Measurements from ENCODE around the gene STARD3.
A peak's percentile ranks its signal among the peaks of the same experiment; 100 is the strongest.

Gene STARD3

DNA sequence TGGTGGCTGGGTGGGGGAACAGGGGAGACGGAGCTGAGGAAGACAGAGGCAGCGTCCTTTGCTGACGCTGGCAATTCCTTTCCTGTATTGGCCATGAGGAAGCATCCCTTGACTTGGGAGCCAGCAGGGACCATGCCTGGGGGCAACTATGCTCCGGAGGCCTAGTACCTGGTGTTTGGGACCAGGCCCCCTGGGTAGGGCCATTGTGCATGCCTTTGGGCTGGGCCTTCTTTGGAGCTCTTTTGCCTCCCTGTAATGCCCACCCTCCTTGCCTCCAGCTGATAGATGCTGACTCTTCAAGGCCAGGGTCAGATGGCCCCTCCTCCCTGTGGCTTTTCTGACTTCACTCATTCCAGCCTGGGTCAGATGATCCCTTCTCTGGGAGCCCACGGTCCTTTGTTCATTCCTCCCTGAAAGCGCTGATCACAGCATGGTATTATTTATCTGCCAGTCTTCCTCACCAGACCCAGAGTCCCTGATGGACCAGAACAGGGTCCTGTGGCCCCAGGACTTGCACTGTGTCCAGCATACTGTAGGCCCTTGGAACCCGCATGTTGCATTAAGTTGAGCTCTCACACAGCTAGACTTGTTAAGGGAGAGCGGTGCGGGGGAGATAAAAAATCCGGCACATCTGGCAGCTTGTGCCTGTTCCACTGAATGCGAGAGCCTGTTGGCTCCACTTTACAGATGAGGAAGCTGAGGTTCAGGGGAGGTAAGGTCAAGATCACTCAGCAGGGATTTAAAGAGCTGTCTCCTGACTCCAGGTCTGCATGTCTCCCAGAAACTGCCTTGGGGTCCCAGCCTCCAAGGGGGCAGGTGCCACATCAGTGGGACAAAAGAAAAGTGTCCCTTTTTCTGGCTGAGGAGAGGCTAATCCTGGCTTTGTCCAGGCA lies 2.9 kb downstream of the STARD3 start:
- DNase-seq = no peak

DNA sequence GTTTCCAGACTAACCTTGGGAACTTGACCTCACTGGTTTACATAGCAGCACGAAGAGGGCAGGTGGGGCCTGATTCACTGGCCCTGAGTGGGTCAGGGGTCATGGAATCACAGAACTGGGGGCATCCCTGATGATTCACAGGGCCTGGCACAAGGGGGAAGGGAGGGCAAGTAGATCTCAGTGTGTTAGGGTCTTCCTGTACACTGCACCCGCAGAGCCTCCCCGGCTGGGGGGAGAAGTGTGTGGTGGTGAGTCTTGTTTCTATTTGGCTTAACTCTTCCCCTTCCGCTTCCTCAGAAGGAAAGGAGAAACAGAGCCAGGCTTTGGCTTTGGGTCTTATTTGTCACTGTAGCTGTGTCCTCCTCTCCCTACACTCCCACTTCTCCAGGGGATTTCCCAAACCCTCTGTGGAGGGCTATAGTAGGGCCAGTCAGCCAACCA lies 3.7 kb downstream of the STARD3 start:
- no peak for DNase-seq

DNA sequence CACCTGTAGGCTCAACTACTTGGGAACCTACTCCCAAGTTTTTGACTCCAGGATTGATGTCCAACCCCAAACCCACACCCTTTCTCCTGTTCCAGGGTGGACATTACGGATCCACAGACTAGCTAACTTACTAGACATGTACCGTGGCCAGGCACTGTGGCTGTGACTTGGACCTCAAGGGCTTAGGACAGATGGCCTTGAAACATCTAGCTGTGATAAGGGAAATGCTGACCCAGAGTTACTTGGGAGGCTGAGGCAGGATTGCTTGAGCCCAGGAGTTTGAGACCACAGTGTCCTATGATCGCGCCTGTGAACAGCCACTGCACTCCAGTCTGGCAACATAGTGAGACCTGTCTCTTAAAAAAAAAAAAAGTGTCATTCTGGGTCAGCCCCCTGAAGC lies 4.2 kb downstream of the STARD3 start:
- no peak for DNase-seq

DNA sequence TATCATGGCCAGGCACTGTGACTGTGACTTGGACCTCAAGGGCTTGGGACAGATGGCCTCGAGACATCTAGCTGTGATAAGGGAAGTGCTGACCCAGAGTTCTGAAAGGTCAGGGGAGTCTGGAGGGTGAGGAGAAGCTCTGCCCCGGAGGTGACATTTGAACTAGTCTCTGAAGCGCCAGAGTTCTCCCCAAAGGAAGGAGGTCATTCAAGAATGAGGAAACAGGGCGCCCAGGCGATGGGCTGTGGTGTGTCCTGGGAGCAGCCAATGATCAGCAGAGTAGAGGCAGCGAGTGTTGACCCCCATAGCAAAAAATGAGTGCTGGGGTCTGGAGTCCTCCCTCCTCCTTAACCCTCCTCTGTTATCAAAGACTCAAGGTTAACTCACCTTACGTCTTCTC lies 4.9 kb downstream of the STARD3 start:
- no peak for DNase-seq

DNA sequence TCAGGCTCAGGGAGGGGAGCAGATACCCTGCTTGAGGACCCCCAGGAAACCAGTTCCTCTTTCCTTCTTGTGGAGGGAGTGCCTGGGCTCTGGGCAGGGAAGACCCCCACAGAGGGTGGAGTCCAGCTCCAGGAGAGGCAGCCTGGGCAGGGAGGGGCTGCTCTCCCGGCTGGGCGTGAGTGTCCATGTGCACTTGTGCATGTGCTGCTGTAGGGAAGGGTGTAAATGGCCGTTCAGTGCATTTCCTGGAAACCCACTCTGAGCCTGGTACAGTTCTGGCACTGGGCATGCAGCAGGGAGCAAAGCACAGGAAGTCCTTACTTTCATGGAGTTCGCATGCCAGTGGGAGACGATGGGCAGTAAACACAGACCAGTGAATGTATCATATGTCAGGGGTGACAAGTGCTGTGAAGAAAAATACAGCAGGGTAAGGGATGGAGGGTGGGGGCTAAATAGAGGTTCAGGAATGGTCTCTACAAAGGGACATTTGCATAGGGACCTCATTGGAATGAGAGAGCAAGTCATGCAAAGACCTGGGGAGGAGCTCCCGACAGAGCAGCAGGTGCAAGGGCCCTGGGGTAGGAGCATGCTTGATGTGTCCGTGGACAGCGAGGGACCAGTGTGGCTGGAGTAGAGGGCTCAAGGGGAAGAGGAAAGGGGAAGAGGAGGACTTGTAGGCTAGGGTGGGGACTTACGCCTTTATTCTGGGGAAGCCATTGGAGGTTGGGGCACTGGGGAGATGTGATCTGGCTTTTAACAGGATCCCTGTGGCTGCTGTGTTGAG lies 5.5 kb downstream of the STARD3 start:
- DNase-seq = no peak

DNA sequence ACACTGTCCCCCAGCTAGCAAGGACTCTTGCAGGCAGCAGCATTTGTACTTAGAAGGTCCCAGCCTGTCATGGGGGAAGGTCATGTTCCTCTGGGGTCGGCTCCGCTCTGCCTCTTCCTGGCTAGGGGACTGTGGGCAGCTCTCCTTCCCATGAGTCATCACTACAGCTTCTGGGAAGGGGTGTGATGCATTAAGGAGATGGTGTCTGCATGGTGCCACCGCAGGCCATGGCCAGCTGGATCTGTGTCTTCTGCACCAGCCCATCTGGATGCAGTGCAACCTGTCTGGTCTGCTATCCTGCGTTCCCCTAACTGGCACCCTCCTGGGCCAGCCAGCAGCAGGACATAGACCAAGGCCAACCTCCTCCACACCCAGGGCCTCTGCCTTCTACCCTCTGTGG lies 6.3 kb downstream of the STARD3 start:
- DNase-seq = no peak

DNA sequence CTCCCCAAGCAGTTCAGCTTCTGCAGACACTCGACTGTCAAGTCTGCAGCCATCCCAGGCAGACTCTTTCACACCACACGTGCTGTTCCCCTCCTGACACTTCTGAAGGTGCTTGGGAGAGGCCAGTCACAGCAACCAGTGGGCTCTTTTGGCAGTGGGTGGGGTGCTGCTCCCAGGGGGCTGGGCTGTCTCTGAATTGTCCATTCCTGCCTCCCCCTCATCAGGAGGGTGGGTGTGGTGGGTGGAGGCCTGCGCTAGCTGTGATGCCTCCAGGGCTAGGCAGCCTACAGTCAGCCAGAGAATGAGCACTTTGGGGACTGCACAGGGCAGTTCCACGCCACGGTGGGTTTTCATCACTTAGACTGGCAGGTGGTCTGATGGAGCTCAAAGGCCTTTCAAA lies 10.3 kb downstream of the STARD3 start:
- DNase-seq = no peak

DNA sequence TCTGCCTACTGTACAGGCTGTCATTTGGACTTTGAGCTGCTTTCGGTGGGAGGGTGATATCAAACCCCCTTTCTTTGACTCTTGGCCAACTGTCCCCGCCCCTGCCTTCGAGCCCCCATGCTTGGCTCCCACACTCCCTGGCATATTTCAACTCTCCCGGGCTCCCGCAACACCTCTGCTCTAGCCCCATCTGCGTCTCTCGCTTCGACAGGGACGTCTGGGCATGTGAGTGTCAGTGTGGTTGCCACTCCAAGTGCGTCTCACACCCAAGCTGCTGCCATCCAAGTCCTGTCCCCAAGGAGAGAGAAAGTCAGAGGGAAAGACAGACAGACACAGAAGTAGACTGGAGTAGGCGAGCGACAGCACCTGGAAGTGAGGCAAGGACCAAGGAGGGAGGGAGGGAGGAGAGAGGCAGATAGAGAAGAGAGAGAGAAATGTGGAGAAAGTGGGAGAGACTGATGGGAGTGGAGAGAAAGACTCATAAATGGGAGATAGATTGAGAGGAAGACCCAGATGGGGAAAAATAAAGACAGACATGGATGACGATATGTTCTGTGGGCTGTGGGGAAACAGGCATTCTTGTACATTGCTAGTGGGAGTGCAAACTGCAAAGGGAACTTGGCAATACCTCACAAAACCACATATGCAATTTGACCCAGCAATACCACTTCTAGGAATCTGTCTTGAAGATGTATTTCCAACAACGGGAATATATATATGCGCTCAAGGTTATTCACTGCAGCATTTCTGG lies 11.8 kb downstream of the STARD3 start:
- no peak for DNase-seq

DNA sequence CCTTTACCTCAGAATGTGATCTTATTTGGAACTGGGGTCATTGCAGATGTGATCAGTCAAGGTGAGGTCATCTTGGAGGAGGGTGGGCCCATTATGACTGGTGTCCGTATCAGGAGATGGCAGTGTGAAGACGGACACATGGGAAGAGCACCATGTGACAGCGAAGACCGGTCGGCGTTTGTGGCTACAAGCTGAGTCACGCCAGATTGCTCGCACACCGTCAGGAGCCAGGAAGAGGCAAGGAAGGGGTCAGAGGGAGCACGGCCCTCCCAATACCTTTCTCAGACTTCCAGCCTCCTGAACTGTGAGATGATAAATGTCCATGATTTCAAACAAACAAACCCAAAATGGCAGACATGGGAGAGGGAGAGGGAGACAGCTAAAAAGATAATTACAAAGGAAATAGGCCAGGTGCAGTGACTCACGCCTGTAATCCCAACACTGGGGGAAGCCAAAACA lies 13.2 kb downstream of the STARD3 start:
- DNase-seq = no peak

DNA sequence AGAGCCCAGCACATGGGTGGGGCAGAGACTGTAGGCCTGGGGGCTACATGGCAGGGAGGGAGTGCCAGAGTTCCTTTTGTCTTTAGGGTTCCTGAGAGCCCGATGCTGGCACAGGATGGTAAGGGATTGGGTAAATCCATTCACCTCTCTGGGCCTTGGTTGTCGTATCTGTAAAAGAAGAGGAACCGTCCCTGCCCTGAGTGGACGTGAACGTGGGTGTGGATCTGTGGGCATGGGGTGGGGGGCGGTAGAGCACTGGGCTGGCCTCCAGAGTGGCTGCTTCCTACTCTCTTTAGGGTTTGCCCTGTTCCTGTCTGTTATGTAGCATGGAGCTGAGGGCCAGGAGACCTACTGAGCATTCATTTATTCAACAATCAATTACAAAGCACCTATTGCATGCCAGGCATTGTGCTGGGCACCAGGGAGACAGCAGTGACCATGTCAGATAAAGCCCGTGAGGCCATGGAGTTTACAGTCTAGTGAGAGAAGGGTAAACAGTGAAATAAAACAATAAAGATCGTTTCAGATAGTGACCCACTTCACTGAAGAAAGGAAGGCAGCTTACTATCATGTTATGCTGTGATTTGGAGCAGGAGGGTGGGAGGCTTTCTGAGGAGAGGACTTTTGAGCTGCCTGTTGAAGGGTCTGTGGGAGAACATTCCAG lies 15.1 kb downstream of the STARD3 start:
- no peak for DNase-seq

DNA sequence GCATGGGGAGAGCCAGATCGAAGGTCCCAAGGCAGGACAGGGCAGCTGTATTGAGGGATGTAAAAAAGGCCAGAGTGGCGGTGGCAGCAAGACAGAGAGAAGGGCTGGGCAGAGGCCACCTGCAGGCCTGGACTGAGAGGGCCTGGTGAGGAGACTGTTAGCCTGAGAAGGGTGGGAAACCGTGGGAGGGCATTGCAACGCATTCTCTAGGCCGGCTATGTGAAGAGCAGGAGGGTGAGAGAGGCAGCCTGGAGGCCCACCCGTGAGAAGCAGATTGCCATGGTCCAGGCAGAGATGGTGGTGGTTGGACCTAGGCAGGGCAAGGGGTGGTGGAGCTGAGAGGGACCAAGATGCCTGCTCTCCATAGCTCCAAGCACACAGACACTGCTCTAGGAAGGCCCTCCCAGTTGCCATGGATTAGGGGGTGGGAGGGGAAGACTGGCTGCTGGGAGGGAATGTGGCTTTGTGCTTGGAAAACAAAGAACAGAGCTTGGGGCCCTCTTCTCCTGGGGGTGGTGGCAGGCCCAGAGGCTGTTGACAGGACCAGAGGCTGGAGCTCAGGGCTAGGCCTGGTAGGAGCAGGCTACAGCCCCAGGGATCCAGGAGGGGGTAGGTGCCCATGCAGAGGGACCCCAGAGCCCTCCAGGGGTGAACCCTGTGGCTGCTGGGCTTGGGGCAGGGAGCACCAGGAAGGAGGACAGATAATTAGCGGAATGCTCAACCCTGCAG lies 15.8 kb downstream of the STARD3 start:
- DNase-seq = no peak

DNA sequence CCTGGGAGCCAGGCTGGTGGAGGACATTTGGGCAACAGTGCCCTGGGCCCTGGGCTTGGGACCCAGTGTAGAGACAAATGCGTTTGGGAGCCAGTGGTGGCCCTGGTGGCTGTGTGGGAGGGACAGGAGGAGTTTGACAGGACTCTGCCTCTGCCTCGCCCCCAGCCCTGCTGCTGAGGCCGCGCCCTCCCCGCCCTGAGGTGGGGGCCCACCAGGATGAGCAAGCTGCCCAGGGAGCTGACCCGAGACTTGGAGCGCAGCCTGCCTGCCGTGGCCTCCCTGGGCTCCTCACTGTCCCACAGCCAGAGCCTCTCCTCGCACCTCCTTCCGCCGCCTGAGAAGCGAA lies 16.3 kb downstream of the STARD3 start:
- no peak for DNase-seq

DNA sequence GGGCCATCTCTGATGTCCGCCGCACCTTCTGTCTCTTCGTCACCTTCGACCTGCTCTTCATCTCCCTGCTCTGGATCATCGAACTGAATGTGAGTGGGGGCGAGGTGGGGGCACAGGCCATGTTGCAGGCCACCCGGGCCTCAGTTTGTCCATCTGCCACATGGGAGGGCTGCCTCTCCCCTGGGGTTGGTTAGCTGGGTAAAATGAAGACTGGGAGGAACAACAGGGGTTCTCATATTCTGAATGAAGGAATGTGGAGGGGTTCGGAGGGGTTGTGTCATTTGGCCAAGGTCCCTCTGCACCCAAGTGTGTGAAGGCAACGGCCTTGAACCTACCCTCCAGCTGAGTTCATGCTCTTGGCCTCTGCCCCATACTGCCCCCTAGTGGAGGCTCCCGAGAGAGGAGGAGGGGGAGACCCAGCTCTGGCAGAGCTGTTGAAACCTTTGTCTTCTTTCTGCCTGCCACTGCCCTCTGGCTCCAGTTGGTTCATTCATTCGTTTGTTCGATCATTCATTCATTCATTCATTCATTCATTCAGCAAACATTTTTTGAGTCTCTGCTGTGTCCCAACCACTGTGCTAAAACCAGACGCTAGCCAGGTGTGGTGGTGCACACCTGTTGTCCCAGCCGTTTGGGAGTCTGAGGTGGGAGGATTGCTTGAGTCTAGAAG lies 16.9 kb downstream of the STARD3 start:
- peak; percentile 82 for DNase-seq

DNA sequence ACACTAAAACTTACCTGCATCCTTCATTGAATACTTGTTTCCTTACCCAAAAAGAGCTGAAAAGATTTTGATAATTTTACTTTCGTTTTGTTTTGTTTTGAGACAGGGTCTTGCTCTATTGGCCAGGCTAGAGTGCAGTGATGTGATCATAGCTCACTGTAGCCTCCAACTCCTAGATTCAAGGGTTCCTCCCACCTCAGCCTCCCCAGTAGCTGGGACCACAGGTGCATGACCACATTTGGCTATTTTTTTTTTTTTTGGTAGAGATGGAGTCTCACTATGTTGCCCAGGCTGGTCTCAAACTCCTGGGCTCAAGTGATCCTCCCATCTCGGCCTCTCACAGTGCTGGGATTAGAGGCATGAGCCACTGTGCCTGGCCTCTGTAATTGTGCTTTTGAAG lies 18.2 kb downstream of the STARD3 start:
- no peak for DNase-seq

DNA sequence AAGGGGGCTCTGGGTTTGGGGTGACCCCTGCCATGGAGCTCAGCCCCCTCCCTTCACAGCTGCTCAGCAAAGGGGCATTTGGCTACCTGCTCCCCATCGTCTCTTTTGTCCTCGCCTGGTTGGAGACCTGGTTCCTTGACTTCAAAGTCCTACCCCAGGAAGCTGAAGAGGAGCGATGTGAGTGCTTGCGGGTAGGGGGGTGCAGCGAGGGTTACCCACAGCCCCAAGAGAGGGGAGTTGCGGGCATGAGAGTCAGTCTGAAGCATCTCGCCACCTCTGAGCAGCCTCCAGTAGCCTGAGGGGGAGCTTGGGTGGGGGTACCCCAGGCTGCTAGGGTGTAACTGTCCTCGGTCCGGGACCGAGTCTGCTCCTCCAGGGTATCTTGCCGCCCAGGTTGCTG lies 21.4 kb downstream of the STARD3 start:
- no peak for DNase-seq

DNA sequence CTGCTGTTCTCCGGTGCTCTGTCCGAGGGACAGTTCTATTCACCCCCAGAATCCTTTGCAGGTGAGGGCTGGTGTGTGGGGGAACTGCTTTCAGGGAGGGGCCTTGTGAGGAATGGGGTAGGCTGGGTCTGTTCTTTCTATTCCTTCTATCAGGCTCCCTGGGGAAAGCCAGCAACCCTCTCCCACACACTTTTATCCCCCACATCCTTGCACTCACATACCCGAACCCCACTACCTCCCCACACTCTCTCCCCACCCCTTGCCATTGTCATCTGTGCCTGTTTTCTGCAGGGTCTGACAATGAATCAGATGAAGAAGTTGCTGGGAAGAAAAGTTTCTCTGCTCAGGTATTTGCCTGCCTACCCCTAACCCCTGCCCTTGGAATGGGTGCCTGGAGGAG lies 21.8 kb downstream of the STARD3 start:
- DNase-seq = no peak

DNA sequence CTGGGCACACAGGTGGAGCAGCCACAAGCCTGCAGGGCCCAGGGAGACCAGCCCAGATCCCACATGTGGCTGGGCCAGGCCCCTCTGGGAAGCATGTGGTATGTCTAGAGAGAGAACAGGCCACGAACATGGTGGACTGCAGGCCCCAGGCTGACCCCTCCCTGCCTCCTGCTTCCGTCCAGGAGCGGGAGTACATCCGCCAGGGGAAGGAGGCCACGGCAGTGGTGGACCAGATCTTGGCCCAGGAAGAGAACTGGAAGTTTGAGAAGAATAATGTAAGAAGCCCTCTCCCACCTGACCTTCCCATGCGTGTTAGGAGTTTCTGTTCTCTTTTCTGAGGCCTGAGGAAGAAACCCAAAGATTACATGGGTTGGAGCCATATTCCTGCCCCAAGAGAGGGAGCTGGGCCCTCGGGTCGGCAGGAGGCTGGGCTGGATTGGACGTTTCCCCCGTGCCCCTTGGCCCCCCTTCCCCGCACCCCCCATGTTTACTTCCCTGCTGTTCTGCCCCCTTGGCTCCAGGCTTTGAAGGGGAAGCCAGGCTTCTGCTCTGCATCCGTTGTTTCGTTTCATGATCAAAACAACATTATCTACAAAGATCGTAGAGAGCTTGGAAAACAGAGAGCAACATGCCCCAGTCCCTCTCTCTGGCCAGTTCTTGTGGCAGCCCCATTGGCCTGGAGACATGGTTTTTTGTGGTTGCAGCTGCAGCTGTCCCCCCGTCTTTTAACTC lies 22.5 kb downstream of the STARD3 start:
- no peak for DNase-seq

DNA sequence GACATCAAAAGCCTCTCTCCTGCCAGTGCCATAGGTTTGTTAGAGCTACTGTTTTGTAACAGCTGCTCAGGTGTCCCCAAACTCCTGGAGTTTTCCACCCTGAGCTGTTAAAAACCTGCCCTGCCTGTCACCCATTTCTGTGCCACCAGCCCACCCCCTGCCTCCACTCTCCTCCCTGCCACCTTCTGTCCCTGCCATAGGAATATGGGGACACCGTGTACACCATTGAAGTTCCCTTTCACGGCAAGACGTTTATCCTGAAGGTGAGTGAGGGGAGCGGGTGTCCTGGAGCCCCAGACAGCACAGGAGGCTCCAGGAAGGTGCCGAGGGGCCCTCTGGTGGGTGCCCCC lies 23.0 kb downstream of the STARD3 start:
- DNase-seq = no peak

DNA sequence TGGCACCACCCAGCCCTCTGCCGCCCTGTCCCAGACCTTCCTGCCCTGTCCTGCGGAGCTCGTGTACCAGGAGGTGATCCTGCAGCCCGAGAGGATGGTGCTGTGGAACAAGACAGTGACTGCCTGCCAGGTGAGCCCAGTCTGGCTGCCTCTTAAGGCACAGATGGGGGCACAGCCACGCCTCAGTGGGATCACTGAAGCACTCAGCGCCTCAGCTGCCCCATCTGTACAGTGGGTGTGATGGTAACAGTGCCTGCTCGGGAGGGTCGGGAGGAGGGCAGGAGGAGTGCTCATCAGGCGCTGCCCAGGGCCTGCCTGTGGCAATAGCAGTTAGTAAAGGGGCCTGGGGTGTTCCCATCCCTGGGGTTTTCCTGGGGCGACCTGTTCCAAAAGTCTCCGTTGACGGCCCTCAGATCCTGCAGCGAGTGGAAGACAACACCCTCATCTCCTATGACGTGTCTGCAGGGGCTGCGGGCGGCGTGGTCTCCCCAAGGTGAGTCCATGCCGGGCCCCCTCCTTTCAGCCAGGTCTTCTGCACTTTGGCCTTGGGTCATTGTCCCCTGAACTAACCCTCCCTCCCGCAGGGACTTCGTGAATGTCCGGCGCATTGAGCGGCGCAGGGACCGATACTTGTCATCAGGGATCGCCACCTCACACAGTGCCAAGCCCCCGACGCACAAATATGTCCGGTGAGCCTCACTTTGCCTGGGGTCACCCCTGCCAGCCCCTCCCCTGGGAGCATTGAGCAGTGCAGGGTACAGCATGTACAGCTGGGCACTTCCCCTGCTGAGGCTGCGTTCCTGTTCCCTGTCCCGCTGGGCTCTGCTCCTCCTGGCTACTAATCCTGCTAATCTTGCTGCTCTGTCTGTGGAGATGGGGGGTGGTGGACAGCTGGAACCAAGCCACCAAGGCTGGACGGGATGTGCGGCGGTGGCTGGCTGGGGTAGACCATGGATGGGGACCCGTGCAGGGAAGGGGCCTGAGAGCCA lies 23.7 kb downstream of the STARD3 start:
- no peak for DNase-seq

All from activated CD8-positive, alpha-beta memory T cell treated with anti-CD3 and anti-CD28 coated beads, Interleukin-2, amount 50 U/mL, for 4 hours (primary cell).